ENCODE measurements around the gene N4BP2L2. TPM values are rescaled to one million over a fixed set of nuclear protein-coding genes. Genes with fewer than 3 reads are reported as not detected.
A peak's percentile ranks its signal among the peaks of the same experiment; 100 is the strongest.

N4BP2L2 gene
- polyA plus RNA-seq, 1 donor (not counting 4 experiments of a cell fraction or from before 2014, with no cell fraction given): 75.4 TPM

GRCh38 chr13:32535748-32536147, 2.8 kb downstream of the N4BP2L2 start:
- Histone ChIP-seq H3K36me3 (ENCODE audit: control insufficient read depth in 2 of 2, extremely low read depth in 1 of 2, insufficient read depth in 2 of 2, low read length in 2 of 2) (peaks cover 4 to 7% of the 10 kb centered on the region in 2 experiments), H3K9me1 (ENCODE audit: control insufficient read depth, extremely low read depth, insufficient read depth, low read length) (no peaks in the 10 kb centered on the region), H2AFZ (ENCODE audit: control insufficient read depth, low read length) (no peak overlapping the region), H3K27ac (ENCODE audit: control insufficient read depth, insufficient read depth, low read length) (no peak overlapping the region), H3K9ac (ENCODE audit: control insufficient read depth, extremely low read depth, insufficient read depth, low read length) (no peak overlapping the region), H3K9me3 (ENCODE audit: control insufficient read depth, low read depth, low read length) (no peaks in the 10 kb centered on the region), H4K20me1 (ENCODE audit: control insufficient read depth, extremely low read depth, insufficient read depth, low read length) (peaks cover 6% of the 10 kb centered on the region), H3K27me3 (ENCODE audit: control insufficient read depth, extremely low read depth, insufficient read depth, low read length) (no peaks in the 10 kb centered on the region), H3K4me1 (ENCODE audit: control insufficient read depth, extremely low read depth, insufficient read depth, low read length) (peaks cover 11% of the 10 kb centered on the region), H3K79me2 (ENCODE audit: control insufficient read depth, insufficient read depth, low read length) (peaks cover 69% of the 10 kb centered on the region), H3K4me2 (ENCODE audit: control insufficient read depth, extremely low read depth, insufficient read depth, low read depth, low read length) (no peak overlapping the region), H3K4me3 (ENCODE audit: control insufficient read depth in 2 of 3, extremely low read depth in 1 of 3, insufficient read depth in 2 of 3, low read depth in 1 of 3, low read length in 3 of 3) (no peak overlapping the region)
- dilution Hi-C loops (cut with MboI; ENCODE audit: extremely low pct_ligation_motif_present, low sequenced_read_pairs): no loop called here
- DNase-seq (ENCODE audit: low read depth, low spot score) (no peak), FAIRE-seq (no peak)
- TF ChIP-seq EZH2 (IDR thresholded peaks at IDR 0.05; ENCODE audit: low read length): no peak
- no peak for TF ChIP-seq CTCF (optimal IDR thresholded peaks at IDR 0.05 in 1 of 3, IDR thresholded peaks at IDR 0.05 in 1 of 3, conservative IDR thresholded peaks at IDR 0.05 in 1 of 3; ENCODE audit: extremely low read depth in 1 of 3, insufficient read depth in 2 of 3, low read length in 3 of 3)

- Histone ChIP-seq H3K4me3 (ENCODE audit: control insufficient read depth in 2 of 3, extremely low read depth in 1 of 3, insufficient read depth in 2 of 3, low read depth in 1 of 3, low read length in 3 of 3) (no peak overlapping the region), H3K4me2 (ENCODE audit: control insufficient read depth, extremely low read depth, insufficient read depth, low read depth, low read length) (peak overlapping the region; percentile 19), H3K9ac (ENCODE audit: control insufficient read depth, extremely low read depth, insufficient read depth, low read length) (no peak overlapping the region), H3K27me3 (ENCODE audit: control insufficient read depth, extremely low read depth, insufficient read depth, low read length) (no peaks in the 10 kb centered on the region), H3K9me1 (ENCODE audit: control insufficient read depth, extremely low read depth, insufficient read depth, low read length) (no peaks in the 10 kb centered on the region), H3K79me2 (ENCODE audit: control insufficient read depth, insufficient read depth, low read length) (peaks cover 75% of the 10 kb centered on the region), H3K36me3 (ENCODE audit: control insufficient read depth in 2 of 2, extremely low read depth in 1 of 2, insufficient read depth in 2 of 2, low read length in 2 of 2) (peaks cover 4 to 7% of the 10 kb centered on the region in 2 experiments), H3K4me1 (ENCODE audit: control insufficient read depth, extremely low read depth, insufficient read depth, low read length) (peaks cover 11% of the 10 kb centered on the region), H3K27ac (ENCODE audit: control insufficient read depth, insufficient read depth, low read length) (no peak overlapping the region), H3K9me3 (ENCODE audit: control insufficient read depth, low read depth, low read length) (no peaks in the 10 kb centered on the region), H2AFZ (ENCODE audit: control insufficient read depth, low read length) (no peak overlapping the region), H4K20me1 (ENCODE audit: control insufficient read depth, extremely low read depth, insufficient read depth, low read length) (peaks cover 6% of the 10 kb centered on the region)
- dilution Hi-C loops (cut with MboI; ENCODE audit: extremely low pct_ligation_motif_present, low sequenced_read_pairs): no loop called here
- DNase-seq (ENCODE audit: low read depth, low spot score) (no peak), FAIRE-seq (no peak)
- TF ChIP-seq EZH2 (IDR thresholded peaks at IDR 0.05; ENCODE audit: low read length): no peak
- TF ChIP-seq CTCF (optimal IDR thresholded peaks at IDR 0.05 in 1 of 3, IDR thresholded peaks at IDR 0.05 in 1 of 3, conservative IDR thresholded peaks at IDR 0.05 in 1 of 3; ENCODE audit: extremely low read depth in 1 of 3, insufficient read depth in 2 of 3, low read length in 3 of 3): no peak
These were observed 3.5 kb downstream of the N4BP2L2 start for GRCh38 chr13:32535115-32535514.

Data from keratinocyte (primary cell).